Progenitor cell of endocrine pancreas (in vitro differentiated cells): Measurements from ENCODE around the gene VPS51. TPM values are rescaled to one million over a fixed set of nuclear protein-coding genes. Genes with fewer than 3 reads are reported as not detected.
A peak's percentile ranks its signal among the peaks of the same experiment; 100 is the strongest.

ENCODE experiments used
- DNase-seq: peaks from one replicate; pipeline ENCODE4 v3.0.0; 2021; ENCODE audit warnings: low spot score; ENCODE audit not compliant: unreplicated experiment
- H3K27ac Mint-ChIP-seq: 2 replicates; pipeline ENCODE4 v1.8.0; 2021; ENCODE audit warnings: mild to moderate bottlenecking, moderate library complexity, mixed read lengths
- H3K27me3 Mint-ChIP-seq: 2 replicates; pipeline ENCODE4 v1.8.0; 2021; ENCODE audit warnings: mixed read lengths
- H3K36me3 Mint-ChIP-seq: 2 replicates; pipeline ENCODE4 v1.8.0; 2022; ENCODE audit warnings: mixed read lengths; ENCODE audit not compliant: insufficient read depth
- H3K4me1 Mint-ChIP-seq: 2 replicates; pipeline ENCODE4 v1.8.0; 2021; ENCODE audit warnings: low read depth, mixed read lengths
- H3K4me3 Mint-ChIP-seq: 2 replicates; pipeline ENCODE4 v1.8.0; 2021; ENCODE audit warnings: low read depth, mild to moderate bottlenecking, moderate library complexity, mixed read lengths
- H3K9me3 Mint-ChIP-seq: 2 replicates; pipeline ENCODE4 v1.8.0; 2021; ENCODE audit warnings: low read depth, mixed read lengths
- CTCF ChIP-seq: fragments of 200-600 bp; sonication (generic); IDR thresholded peaks from one replicate; pipeline ENCODE4 v1.5.0; 2021; ENCODE audit warnings: antibody characterized with exemption, mild to moderate bottlenecking; ENCODE audit not compliant: unreplicated experiment
- total RNA-seq: library from RNA; stranded (reverse); gene quantifications from 2 replicates; pipeline ENCODE4 v1.2.1, GENCODE V29; 2021

Gene VPS51
- total RNA-seq, 1 donor from 2014 or later = 112 TPM

GRCh38 chr11:65121865-65122696, 26.1 kb downstream of the VPS51 start, which contains the start of the genes FAU and MRPL49:
FAU (minus strand) TSS chr11:65122134; CDS start chr11:65121813, 321 bp downstream.
MRPL49 (plus strand) TSS chr11:65122321; CDS start chr11:65122347, 26 bp downstream.
- DNase-seq = peak; percentile 93
- H3K9me3 Mint-ChIP-seq = no peaks in the 10 kb centered on the region
- H3K27me3 Mint-ChIP-seq = no peaks in the 10 kb centered on the region
- H3K4me1 Mint-ChIP-seq = peaks cover 14% of the 10 kb centered on the region
- peak within 1 kb of the TSS; percentile 98 for H3K27ac Mint-ChIP-seq
- TF ChIP-seq CTCF = no peak
- H3K4me3 Mint-ChIP-seq = peak within 1 kb of the TSS; percentile 100
- H3K36me3 Mint-ChIP-seq = peaks cover 16% of the 10 kb centered on the region

DNA sequence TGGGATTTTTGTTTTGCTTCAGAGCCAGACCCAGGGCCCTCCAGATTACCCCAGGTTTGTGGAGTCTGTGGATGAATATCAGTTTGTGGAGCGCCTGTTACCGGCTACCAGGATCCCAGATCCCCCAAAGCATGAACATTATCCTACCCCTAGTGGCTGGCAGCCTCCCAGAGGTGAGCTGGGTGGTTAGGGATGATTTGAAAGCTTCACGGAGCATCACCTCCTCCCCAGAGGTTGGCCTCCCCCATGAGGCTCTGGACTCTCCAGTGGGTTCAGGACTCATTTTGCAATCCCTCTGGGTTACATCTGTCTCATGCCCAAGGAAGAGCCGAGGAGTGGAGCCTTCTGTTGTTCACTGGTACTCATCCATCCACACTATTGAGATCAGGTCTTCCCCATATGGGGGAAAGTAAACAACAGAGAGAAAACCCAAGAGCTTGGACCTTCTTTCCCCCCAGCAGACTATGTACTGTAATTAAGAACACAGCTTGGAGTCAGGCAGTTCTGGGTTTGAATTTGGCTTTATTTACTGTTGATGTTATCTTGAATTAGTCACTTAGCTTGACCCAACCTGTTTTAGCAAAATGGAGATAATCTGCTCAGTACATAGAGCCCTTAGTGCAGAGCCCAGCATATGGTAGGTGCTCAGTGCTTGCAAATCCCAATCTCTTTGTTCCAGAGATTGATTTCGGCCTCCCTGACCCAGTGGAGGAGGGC, 28.6 kb downstream of the VPS51 start:
- H3K4me3 Mint-ChIP-seq = peak overlapping the region; percentile 22
- H3K36me3 Mint-ChIP-seq = peaks cover 5% of the 10 kb centered on the region
- no peaks in the 10 kb centered on the region for H3K9me3 Mint-ChIP-seq
- peaks cover 12% of the 10 kb centered on the region for H3K4me1 Mint-ChIP-seq
- no peak for TF ChIP-seq CTCF
- H3K27ac Mint-ChIP-seq = no peak overlapping the region
- DNase-seq = no peak
- H3K27me3 Mint-ChIP-seq = no peaks in the 10 kb centered on the region

DNA sequence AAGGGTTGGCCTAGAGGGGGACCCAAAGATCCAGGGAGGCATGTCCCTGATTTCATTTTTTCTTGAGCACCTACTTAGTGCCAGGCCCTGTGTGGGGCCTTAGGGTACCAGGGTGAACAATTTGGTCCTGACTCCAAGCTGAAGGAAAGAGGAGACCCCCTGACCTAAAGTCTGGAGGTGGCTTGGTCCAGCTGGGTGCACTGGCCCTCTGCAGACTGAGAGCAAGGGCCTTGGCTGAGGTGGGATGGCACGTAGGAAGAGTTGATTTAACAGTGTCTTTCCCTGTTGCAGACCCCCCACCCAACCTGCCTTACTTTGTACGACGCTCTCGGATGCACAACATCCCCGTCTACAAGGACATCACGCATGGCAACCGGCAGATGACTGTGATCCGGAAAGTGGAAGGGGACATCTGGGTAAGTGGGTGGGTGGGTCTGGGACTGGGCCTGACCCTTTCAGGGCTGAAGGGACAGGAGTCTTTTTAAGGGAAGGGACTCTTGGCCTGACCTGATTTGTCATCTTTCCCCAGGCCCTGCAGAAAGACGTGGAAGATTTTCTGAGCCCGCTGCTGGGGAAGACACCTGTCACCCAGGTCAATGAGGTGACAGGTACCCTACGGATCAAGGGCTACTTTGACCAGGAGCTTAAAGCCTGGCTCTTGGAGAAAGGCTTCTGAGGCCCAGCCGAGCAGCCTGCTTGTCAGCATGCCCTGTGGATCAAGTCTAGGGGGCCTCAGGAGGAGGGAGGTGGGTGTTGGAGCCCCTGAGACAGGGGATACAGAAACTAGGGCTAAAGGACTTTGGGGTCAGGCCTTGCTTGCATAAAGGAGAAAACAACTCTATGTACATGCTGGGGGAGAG, 29.4 kb downstream of the VPS51 start:
- no peak for TF ChIP-seq CTCF
- Mint-ChIP-seq H3K9me3 (no peaks in the 10 kb centered on the region), H3K4me3 (no peak overlapping the region), H3K27me3 (no peaks in the 10 kb centered on the region), H3K4me1 (peaks cover 12% of the 10 kb centered on the region), H3K36me3 (peaks cover 5% of the 10 kb centered on the region), H3K27ac (no peak overlapping the region)
- DNase-seq = no peak

DNA sequence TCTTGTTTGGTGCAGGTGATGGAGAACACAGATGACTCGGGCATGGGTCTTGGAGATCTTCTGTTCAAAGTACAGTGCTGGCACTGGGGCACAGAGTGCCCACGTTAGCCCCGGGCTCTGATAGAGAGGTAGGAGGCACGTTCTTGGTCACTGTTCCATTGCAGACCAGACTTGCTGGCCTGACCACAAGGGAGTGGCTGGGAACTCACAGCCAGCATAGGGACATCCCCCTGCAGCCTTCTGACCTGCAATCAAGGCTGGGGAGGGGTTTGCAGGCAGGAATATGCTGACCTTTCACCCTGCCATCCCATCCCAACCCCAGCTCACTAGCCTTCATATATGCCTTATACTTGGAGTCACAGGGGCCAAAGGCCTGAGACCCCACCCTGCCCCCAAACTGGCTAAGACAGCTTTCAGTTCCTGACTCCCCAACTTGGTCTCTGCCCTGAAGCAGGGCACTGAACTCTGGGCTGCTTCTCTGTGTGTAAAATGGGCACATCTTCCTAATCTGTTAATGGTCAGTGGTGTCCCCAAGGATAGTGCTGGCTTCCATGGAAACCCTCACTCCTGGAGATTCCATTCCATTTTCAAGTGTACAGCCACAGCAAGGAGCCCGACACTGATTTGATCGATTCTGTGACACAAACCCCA, 30.7 kb downstream of the VPS51 start:
- TF ChIP-seq CTCF = no peak
- H3K27ac Mint-ChIP-seq = no peak overlapping the region
- peaks cover 4% of the 10 kb centered on the region for H3K36me3 Mint-ChIP-seq
- no peaks in the 10 kb centered on the region for H3K9me3 Mint-ChIP-seq
- DNase-seq = no peak
- H3K4me3 Mint-ChIP-seq = no peak overlapping the region
- H3K27me3 Mint-ChIP-seq = no peaks in the 10 kb centered on the region
- peaks cover 6% of the 10 kb centered on the region for H3K4me1 Mint-ChIP-seq
